Measurements from ENCODE around the gene ARHGDIB.

ARHGDIB gene

DNA sequence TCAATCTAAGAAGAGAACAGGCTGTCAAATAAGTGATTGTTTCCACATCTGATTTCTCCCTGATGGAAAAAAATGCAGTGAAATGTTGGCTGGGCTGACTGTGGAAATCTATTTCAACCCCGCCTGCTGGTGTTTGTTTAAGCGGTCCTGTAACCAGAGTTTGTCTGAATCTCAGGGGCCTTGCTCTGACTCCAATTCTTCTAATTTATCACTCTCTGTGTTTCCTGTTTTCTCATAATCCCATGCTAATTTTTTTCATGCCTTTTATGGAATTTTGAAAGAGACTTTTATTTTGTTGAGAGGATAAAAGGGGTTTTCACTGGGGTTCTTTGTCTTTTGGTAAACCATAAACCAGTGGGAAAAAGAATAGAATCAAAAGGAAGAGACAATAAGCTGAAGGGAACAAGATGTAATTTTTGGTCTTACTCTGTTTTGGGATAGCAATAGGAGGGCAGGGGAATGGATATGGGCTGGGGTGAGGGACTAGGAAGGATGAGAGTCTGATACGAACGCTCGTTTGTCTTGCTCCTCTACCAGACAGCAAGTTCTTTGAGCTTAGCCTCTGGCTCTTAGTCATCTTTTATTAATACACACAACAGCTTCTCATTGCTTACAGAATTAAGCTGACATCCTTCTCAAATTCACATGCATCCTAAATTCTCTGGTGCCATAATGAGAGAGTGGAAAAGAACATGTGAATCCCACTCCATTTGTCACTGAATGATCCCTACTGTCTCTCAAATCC, 67.7 kb downstream of the ARHGDIB start:
- no peak for DNase-seq (ENCODE audit: low read depth in 2 of 2)

DNA sequence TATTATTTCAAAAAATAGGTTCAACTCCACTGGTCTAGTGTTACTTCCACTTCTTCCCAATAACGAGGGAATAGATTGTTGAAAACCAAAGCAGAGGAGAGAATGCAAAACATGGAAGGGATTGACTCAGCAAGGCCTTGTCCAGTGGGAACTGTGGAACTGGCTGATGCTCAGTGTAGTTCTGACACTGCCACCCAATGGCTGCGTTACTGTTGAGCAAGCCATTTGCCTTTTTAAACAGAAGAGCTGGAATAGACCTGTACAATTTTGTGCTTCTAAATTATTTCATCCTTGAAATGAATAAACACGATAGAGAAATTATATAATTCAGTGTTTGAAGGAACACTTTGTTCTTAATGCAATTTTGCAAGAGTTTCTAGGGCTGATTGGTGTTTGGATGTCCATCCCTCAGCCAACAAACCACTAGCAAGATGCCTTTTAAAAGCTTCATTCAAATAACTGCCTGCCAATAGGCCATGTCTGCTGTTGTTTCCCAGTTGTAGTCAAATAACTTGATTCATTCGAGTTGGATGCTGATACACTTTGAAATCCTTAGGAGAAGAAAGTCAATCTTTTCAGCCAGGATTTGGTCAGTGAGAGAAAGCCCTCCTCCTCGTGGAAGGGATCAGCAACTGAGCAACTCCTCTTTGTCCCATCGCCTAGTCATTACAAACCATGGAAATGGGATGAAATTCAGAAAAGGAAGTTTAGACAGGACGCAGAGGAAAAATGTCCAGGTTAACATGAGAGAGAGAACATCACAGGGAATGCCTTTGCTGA, 68.5 kb downstream of the ARHGDIB start:
- DNase-seq (ENCODE audit: low read depth in 2 of 2): no peak
